ENCODE measurements around the gene CCDC17. TPM values are rescaled to one million over a fixed set of nuclear protein-coding genes. Genes with fewer than 3 reads are reported as not detected.

The CCDC17 gene
- total RNA-seq, 1 donor from 2014 or later: 2.4 TPM

- DNase-seq (ENCODE audit: low spot score): peak; percentile 93
Measured at GRCh38 chr1:45583666-45584350, 40.0 kb downstream of the CCDC17 start, which contains the start of gene NASP. TSS of gene NASP (plus strand) at chr1:45584041. CDS start at chr1:45584147, 106 bp downstream.

GRCh38 chr1:45583264-45583665 lies 40.6 kb downstream of the CCDC17 start:
- DNase-seq (ENCODE audit: low spot score): peak; percentile 96

- DNase-seq (ENCODE audit: low spot score): no peak
Measured at GRCh38 chr1:45574105-45574626, 49.7 kb downstream of the CCDC17 start.

GRCh38 chr1:45573231-45573804 lies 50.5 kb downstream of the CCDC17 start:
- no peak for DNase-seq (ENCODE audit: low spot score)

GRCh38 chr1:45570631-45571030 lies 53.2 kb downstream of the CCDC17 start:
- no peak for DNase-seq (ENCODE audit: low spot score)

Other genes starting within 250 kb of the CCDC17 start
- gene TESK2, start 132.9 kb downstream of the CCDC17 start, total RNA-seq: 12.3 TPM
- 3.2 TPM for gene CCDC163, start 124.0 kb downstream of the CCDC17 start, total RNA-seq
- gene MMACHC, start 123.8 kb downstream of the CCDC17 start, total RNA-seq: 9.7 TPM
- gene PRDX1, start 102.2 kb downstream of the CCDC17 start, total RNA-seq: 351 TPM
- 120 TPM for gene AKR1A1, start 73.2 kb downstream of the CCDC17 start, total RNA-seq
- gene NASP, start 40.0 kb downstream of the CCDC17 start, total RNA-seq: 82.1 TPM
- gene GPBP1L1, start 62.5 kb upstream of the CCDC17 start, total RNA-seq: 134 TPM
- 31.2 TPM for gene TMEM69, start 64.1 kb upstream of the CCDC17 start, total RNA-seq
- gene IPP, start 126.6 kb upstream of the CCDC17 start, total RNA-seq: 19.6 TPM
- gene MAST2, start 179.6 kb upstream of the CCDC17 start, total RNA-seq: 27.1 TPM

Data from ureter (tissue), 1 donor.